Measurements from ENCODE around the gene PALD1.

DNA sequence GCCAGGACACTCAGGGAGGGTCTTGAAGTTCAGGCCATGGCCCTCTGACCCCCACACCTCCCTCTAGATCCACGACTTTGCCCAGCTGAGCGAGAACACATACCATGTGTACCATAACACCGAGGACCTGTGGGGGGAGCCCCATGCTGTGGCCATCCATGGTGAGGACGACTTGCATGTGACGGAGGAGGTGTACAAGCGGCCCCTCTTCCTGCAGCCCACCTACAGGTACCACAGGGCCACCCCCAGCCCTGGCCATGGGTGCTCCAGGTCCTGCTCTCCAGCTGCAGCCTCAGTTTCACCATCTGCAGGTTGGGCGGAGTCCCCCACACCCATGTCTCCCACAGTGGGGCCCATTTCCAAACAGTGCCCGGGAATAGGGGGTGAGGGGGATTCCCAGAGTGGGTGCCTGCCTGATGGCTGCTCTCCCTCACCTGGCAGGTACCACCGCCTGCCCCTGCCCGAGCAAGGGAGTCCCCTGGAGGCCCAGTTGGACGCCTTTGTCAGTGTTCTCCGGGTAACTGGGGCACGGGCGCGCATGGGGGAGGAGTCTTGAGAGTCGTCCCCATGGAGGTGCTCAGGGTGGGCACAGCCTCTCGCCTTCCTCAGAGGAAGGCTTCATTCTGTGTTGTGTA, 54.1 kb downstream of the PALD1 start:
- no peak for TF ChIP-seq CTCF (IDR thresholded peaks at IDR 0.05)
- no peak for TF ChIP-seq NRF1 (IDR thresholded peaks at IDR 0.05; ENCODE audit: low read depth, low read length)
- TF ChIP-seq USF2 (IDR thresholded peaks at IDR 0.05; ENCODE audit: borderline replicate concordance, low read depth, low read length), result no peak

Measured in SK-N-SH (cell line).